HG03439 (cell line): ENCODE measurements around the gene OR9A2.
"Not testable (repeated sequence)": the region's sequence is repeated elsewhere in the genome, so short reads cannot be mapped to it uniquely, and the experiment has no call there.

Experiments used
- ATAC-seq: cut with Tn5 transposase; IDR thresholded peaks from one replicate; pipeline ENCODE4 v1.9.1; 2021; ENCODE audit warnings: mild to moderate bottlenecking, moderate library complexity; ENCODE audit not compliant: unreplicated experiment

Gene OR9A2

GRCh38 chr7:142978402-142978801 is 48.5 kb downstream of the OR9A2 start:
- not testable (repeated sequence) for ATAC-seq
